DMS 273 (cell line): ENCODE measurements around the gene PNPLA1.
A peak's percentile ranks its signal among the peaks of the same experiment; 100 is the strongest.
"Not testable (repeated sequence)": the region's sequence is repeated elsewhere in the genome, so short reads cannot be mapped to it uniquely, and the experiment has no call there.

ENCODE experiments used
- DNase-seq: peaks from one replicate; lab custom pipeline; 2025; ENCODE audit not compliant: unreplicated experiment; lab: John Stamatoyannopoulos, UW

PNPLA1 gene

GRCh38 chr6:36334832-36335459 lies 65.1 kb downstream of the PNPLA1 start:
- DNase-seq: no peak

GRCh38 chr6:36335465-36336207 lies 65.8 kb downstream of the PNPLA1 start:
- no peak for DNase-seq

- no peak for DNase-seq
Observed at GRCh38 chr6:36336208-36336710, 66.4 kb downstream of the PNPLA1 start.

- DNase-seq: no peak
Observed at GRCh38 chr6:36336779-36337241, 67.0 kb downstream of the PNPLA1 start, which contains the start of gene BNIP5. TSS of gene BNIP5 (minus strand) at chr6:36336888. CDS start at chr6:36330690, 6,198 bp downstream.

- peak; percentile 24 for DNase-seq
Observed at GRCh38 chr6:36337814-36338213, 68.0 kb downstream of the PNPLA1 start.

- DNase-seq: not testable (repeated sequence)
Observed at GRCh38 chr6:36338223-36338622, 68.4 kb downstream of the PNPLA1 start.

- DNase-seq: no peak
Observed at GRCh38 chr6:36339146-36339545, 69.3 kb downstream of the PNPLA1 start.

- no peak for DNase-seq
Observed at GRCh38 chr6:36340306-36340617, 70.4 kb downstream of the PNPLA1 start.

- DNase-seq: peak; percentile 86
Observed at GRCh38 chr6:36340618-36341454, 71.0 kb downstream of the PNPLA1 start.

GRCh38 chr6:36343109-36343680 lies 73.3 kb downstream of the PNPLA1 start:
- DNase-seq: no peak

GRCh38 chr6:36345681-36346466 lies 76.0 kb downstream of the PNPLA1 start:
- DNase-seq: no peak

- no peak for DNase-seq
Observed at GRCh38 chr6:36346486-36347273, 76.8 kb downstream of the PNPLA1 start.

GRCh38 chr6:36347621-36348020 lies 77.8 kb downstream of the PNPLA1 start:
- no peak for DNase-seq

GRCh38 chr6:36349240-36349639 lies 79.4 kb downstream of the PNPLA1 start:
- peak; percentile 29 for DNase-seq

GRCh38 chr6:36350082-36350481 lies 80.2 kb downstream of the PNPLA1 start:
- no peak for DNase-seq

- DNase-seq: no peak
Observed at GRCh38 chr6:36350681-36351571, 81.1 kb downstream of the PNPLA1 start.

- no peak for DNase-seq
Observed at GRCh38 chr6:36352477-36353157, 82.8 kb downstream of the PNPLA1 start.

- no peak for DNase-seq
Observed at GRCh38 chr6:36353411-36353915, 83.6 kb downstream of the PNPLA1 start.
